ENCODE results near the gene ELP4.
"Not testable (repeated sequence)": the region's sequence is repeated elsewhere in the genome, so short reads cannot be mapped to it uniquely, and the experiment has no call there.

The ELP4 gene

DNA sequence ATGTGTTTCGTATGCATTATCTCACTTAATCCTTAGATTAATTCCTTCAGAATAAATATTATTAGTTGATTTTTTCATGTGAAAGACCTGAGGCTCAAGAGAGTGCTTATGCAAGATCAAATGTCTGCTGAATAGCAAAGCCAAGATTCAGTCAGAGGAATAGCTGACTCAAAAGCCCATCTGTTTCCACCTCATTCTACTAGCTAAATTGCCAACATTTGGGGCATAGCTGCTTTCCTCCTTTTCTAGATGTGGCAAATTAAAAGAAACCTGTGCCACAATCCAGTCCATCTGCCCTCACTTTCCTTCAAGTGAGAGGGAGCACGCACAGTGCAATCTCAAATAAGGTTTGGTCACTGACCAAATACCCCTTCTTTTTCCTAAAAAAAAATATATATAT is 180.5 kb downstream of the ELP4 start:
- TF ChIP-seq FOXP2 (optimal IDR thresholded peaks at IDR 0.05; ENCODE audit: control extremely low read depth, extremely low read length, insufficient read depth), result no peak
- TF ChIP-seq EZH2 (IDR thresholded peaks at IDR 0.05), result no peak
- TF ChIP-seq POLR2AphosphoS5 (IDR thresholded peaks at IDR 0.05; ENCODE audit: borderline replicate concordance, low read depth, low read length), result no peak
- DNase-seq (ENCODE audit: low read depth, low spot score), result no peak
- Histone ChIP-seq H3K4me3 (no peak overlapping the region), H3K27ac (no peak overlapping the region), H3K9me3 (ENCODE audit: low read depth, low read length) (no peaks in the 10 kb centered on the region), H3K36me3 (ENCODE audit: insufficient read depth, low read length) (no peaks in the 10 kb centered on the region), H3K9ac (ENCODE audit: insufficient read length) (no peak overlapping the region)

DNA sequence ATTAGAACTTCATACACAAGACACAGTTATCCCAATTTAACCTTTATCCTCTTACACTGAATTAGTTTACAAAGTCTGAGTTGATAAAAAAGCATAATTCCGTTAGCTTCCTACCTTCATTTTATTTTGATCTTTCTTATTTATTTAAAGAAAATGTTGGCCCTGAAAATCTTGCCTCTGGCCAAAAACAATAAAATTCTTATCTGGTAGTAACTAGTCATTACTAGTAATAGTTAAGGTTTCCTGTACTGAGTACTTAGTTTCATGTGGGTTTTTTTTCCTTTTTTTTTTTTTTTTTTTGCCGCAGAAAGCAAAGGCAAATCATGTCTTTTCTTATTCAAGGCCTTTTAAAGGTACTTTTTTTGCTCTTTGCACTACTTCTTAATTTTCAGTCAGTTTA is 180.9 kb downstream of the ELP4 start:
- no peak overlapping the region for H3K9ac ChIP-seq (ENCODE audit: insufficient read length)
- no peak overlapping the region for H3K4me3 ChIP-seq
- H3K36me3 ChIP-seq (ENCODE audit: insufficient read depth, low read length), result no peaks in the 10 kb centered on the region
- H3K9me3 ChIP-seq (ENCODE audit: low read depth, low read length), result no peaks in the 10 kb centered on the region
- TF ChIP-seq EZH2 (IDR thresholded peaks at IDR 0.05) (no peak), POLR2AphosphoS5 (IDR thresholded peaks at IDR 0.05; ENCODE audit: borderline replicate concordance, low read depth, low read length) (no peak), FOXP2 (optimal IDR thresholded peaks at IDR 0.05; ENCODE audit: control extremely low read depth, extremely low read length, insufficient read depth) (no peak)
- no peak overlapping the region for H3K27ac ChIP-seq
- no peak for DNase-seq (ENCODE audit: low read depth, low spot score)

DNA sequence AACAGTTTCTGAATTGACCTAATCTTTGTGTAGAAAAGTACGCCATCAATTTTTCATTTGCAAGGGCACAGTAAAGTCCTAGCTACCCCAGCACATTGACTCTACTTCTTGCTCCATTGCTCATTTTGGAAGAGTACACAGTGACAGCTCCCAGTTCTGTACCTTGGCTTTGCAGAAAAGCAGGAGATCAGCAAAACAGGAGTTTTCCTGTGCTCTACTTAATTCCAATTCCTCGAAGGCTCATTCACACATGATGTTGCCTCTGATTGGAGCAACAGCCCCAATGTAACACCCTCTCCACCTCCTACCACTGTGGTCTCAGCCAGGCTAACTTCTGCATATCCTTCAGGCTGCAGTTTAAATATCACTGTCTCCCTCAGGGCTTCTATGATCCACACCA is 182.9 kb downstream of the ELP4 start:
- Histone ChIP-seq H3K9me3 (ENCODE audit: low read depth, low read length) (no peaks in the 10 kb centered on the region), H3K27ac (no peak overlapping the region), H3K36me3 (ENCODE audit: insufficient read depth, low read length) (no peaks in the 10 kb centered on the region), H3K9ac (ENCODE audit: insufficient read length) (no peak overlapping the region), H3K4me3 (no peak overlapping the region)
- no peak for TF ChIP-seq FOXP2 (optimal IDR thresholded peaks at IDR 0.05; ENCODE audit: control extremely low read depth, extremely low read length, insufficient read depth)
- TF ChIP-seq POLR2AphosphoS5 (IDR thresholded peaks at IDR 0.05; ENCODE audit: borderline replicate concordance, low read depth, low read length), result no peak
- DNase-seq (ENCODE audit: low read depth, low spot score), result no peak

GRCh38 chr11:31697049-31697448 is 187.5 kb downstream of the ELP4 start:
- H3K9me3 ChIP-seq (ENCODE audit: low read depth, low read length); H3K36me3 ChIP-seq (ENCODE audit: insufficient read depth, low read length); H3K27ac ChIP-seq; DNase-seq (ENCODE audit: low read depth, low spot score); H3K4me3 ChIP-seq; H3K9ac ChIP-seq (ENCODE audit: insufficient read length): not testable (repeated sequence)

DNA sequence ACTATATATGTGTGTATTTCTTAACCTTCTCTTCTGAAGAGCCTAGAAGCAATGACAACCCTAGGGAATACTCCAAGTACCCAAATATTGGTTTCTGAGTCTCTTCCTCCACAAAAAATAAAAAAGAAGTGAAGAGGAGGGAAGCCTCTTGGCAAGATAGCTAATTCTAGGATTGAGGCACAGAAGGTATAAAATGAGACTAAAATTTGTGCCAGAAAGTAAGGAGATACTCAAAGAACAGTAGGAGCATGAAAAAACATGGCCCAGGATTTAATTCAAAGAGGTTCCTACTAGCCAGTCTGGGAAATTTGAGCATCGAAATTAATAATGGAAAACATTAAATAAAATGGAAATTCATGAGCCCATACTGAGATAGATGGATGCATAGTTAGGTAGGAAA is 189.5 kb downstream of the ELP4 start:
- TF ChIP-seq EZH2 (IDR thresholded peaks at IDR 0.05) (no peak), FOXP2 (optimal IDR thresholded peaks at IDR 0.05; ENCODE audit: control extremely low read depth, extremely low read length, insufficient read depth) (no peak), POLR2AphosphoS5 (IDR thresholded peaks at IDR 0.05; ENCODE audit: borderline replicate concordance, low read depth, low read length) (no peak)
- Histone ChIP-seq H3K9ac (ENCODE audit: insufficient read length) (no peak overlapping the region), H3K9me3 (ENCODE audit: low read depth, low read length) (no peaks in the 10 kb centered on the region), H3K4me3 (no peak overlapping the region), H3K27ac (no peak overlapping the region), H3K36me3 (ENCODE audit: insufficient read depth, low read length) (no peaks in the 10 kb centered on the region)
- no peak for DNase-seq (ENCODE audit: low read depth, low spot score)

GRCh38 chr11:31702966-31703365 is 193.4 kb downstream of the ELP4 start:
- no peaks in the 10 kb centered on the region for H3K36me3 ChIP-seq (ENCODE audit: insufficient read depth, low read length)
- DNase-seq (ENCODE audit: low read depth, low spot score), result no peak
- H3K4me3 ChIP-seq, result no peak overlapping the region
- no peak overlapping the region for H3K27ac ChIP-seq
- no peak for TF ChIP-seq EZH2 (IDR thresholded peaks at IDR 0.05)
- no peak for TF ChIP-seq POLR2AphosphoS5 (IDR thresholded peaks at IDR 0.05; ENCODE audit: borderline replicate concordance, low read depth, low read length)
- no peak for TF ChIP-seq FOXP2 (optimal IDR thresholded peaks at IDR 0.05; ENCODE audit: control extremely low read depth, extremely low read length, insufficient read depth)
- H3K9me3 ChIP-seq (ENCODE audit: low read depth, low read length), result no peaks in the 10 kb centered on the region
- H3K9ac ChIP-seq (ENCODE audit: insufficient read length), result no peak overlapping the region

DNA sequence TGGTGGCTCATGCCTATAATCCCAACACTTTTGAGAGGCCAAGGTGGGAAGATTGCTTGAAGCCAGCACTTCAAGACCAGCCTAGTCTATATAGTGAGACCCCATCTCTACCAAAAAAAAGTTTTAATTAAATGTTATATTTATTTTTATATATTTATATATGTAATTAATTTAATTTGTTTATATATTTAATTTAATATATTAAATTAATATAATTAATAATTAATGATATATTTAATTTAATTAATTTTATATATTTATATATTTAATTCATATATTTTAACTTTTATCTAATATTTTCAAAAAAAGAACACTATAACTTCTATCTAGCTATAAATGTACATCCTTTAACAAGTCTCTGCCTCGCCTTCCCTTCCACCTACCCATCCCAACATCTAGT is 196.8 kb downstream of the ELP4 start:
- Histone ChIP-seq H3K27ac (no peak overlapping the region), H3K4me3 (no peak overlapping the region), H3K36me3 (ENCODE audit: insufficient read depth, low read length) (no peaks in the 10 kb centered on the region), H3K9ac (ENCODE audit: insufficient read length) (no peak overlapping the region), H3K9me3 (ENCODE audit: low read depth, low read length) (no peaks in the 10 kb centered on the region)
- TF ChIP-seq EZH2 (IDR thresholded peaks at IDR 0.05), result no peak
- TF ChIP-seq POLR2AphosphoS5 (IDR thresholded peaks at IDR 0.05; ENCODE audit: borderline replicate concordance, low read depth, low read length), result no peak
- no peak for TF ChIP-seq FOXP2 (optimal IDR thresholded peaks at IDR 0.05; ENCODE audit: control extremely low read depth, extremely low read length, insufficient read depth)
- DNase-seq (ENCODE audit: low read depth, low spot score), result no peak

DNA sequence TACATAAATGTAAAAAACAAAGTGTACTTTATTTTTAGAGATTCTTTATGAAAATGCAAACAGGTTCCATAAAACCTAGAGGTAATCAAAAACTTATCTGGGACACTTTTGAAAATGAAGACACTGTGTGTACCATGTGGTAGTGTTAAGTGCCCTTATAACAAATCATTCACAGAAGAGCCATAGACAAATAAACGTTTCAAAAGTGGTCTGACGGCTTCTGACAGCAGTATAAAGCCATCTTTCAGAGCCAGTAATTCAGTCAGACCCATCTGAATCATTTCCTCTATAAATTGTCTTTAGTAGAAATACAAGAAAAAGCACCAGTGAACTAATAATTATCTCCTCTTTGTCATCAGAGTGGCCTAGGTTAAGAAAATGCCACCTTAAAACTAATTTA is 201.6 kb downstream of the ELP4 start:
- DNase-seq (ENCODE audit: low read depth, low spot score), result no peak
- Histone ChIP-seq H3K27ac (no peak overlapping the region), H3K9me3 (ENCODE audit: low read depth, low read length) (no peaks in the 10 kb centered on the region), H3K4me3 (no peak overlapping the region), H3K9ac (ENCODE audit: insufficient read length) (no peak overlapping the region), H3K36me3 (ENCODE audit: insufficient read depth, low read length) (no peaks in the 10 kb centered on the region)
- TF ChIP-seq EZH2 (IDR thresholded peaks at IDR 0.05), result no peak
- TF ChIP-seq FOXP2 (optimal IDR thresholded peaks at IDR 0.05; ENCODE audit: control extremely low read depth, extremely low read length, insufficient read depth), result no peak
- TF ChIP-seq POLR2AphosphoS5 (IDR thresholded peaks at IDR 0.05; ENCODE audit: borderline replicate concordance, low read depth, low read length), result no peak

GRCh38 chr11:31712851-31713250 is 203.3 kb downstream of the ELP4 start:
- no peak overlapping the region for H3K9ac ChIP-seq (ENCODE audit: insufficient read length)
- H3K9me3 ChIP-seq (ENCODE audit: low read depth, low read length), result no peaks in the 10 kb centered on the region
- no peaks in the 10 kb centered on the region for H3K36me3 ChIP-seq (ENCODE audit: insufficient read depth, low read length)
- H3K4me3 ChIP-seq, result no peak overlapping the region
- TF ChIP-seq FOXP2 (optimal IDR thresholded peaks at IDR 0.05; ENCODE audit: control extremely low read depth, extremely low read length, insufficient read depth) (no peak), POLR2AphosphoS5 (IDR thresholded peaks at IDR 0.05; ENCODE audit: borderline replicate concordance, low read depth, low read length) (no peak), EZH2 (IDR thresholded peaks at IDR 0.05) (no peak)
- DNase-seq (ENCODE audit: low read depth, low spot score), result no peak
- H3K27ac ChIP-seq, result no peak overlapping the region
